Caco-2 (cell line): Measurements from ENCODE around the gene EFNA4. TPM values are rescaled to one million over a fixed set of nuclear protein-coding genes. Genes with fewer than 3 reads are reported as not detected.

Experiments used
- BruUV-seq: library from RNA; stranded (reverse); fragments of 400-500 nt; replicated peaks from 2 replicates; lab custom pipeline; 2021; lab: Mats Ljungman, UMichigan
- CTCF ChIA-PET: fragments of 300-600 bp; sonication (Branson Sonifier 250); formaldehyde crosslinking; loops from one replicate; lab custom pipeline; 2022; ENCODE audit warnings: antibody characterized with exemption; lab: Charles Lee
- POLR2A ChIA-PET: fragments of 300-600 bp; sonication (Branson Sonifier 250); formaldehyde crosslinking; loops from one replicate; lab custom pipeline; 2022; ENCODE audit warnings: antibody characterized with exemption; lab: Charles Lee
- DNase-seq, 2 experiments: peaks; one replicate each; pipeline versions ENCODE4 v3.0.0 to v3.0.0-alpha.2; 2020 to 2022
- H3K27me3 ChIP-seq: replicated peaks from 2 replicates; pipeline ENCODE4 v1.6.0; 2011; ENCODE audit warnings: low read length; ENCODE audit not compliant: control insufficient read depth, insufficient read depth
- H3K36me3 ChIP-seq: 2 replicates; pipeline ENCODE4 v1.5.1; 2011; ENCODE audit warnings: low read length; ENCODE audit not compliant: control insufficient read depth, insufficient read depth
- H3K4me1 ChIP-seq: fragments of 250-450 bp; sonication (Bioruptor Pico); 2 replicates; pipeline ENCODE4 v1.5.1; 2020; ENCODE audit warnings: mild to moderate bottlenecking
- H3K4me3 ChIP-seq: 2 replicates; pipeline ENCODE4 v1.5.1; 2011; ENCODE audit warnings: low read depth, mild to moderate bottlenecking, control low read depth, low read length
- H3K9me3 ChIP-seq: fragments of 250-450 bp; sonication (Bioruptor Pico); 2 replicates; pipeline ENCODE4 v1.5.1; 2020; ENCODE audit warnings: mild to moderate bottlenecking, moderate library complexity
- H3K27ac Mint-ChIP-seq: one replicate; pipeline ENCODE4 v1.8.0; 2022; ENCODE audit warnings: mixed read lengths; ENCODE audit not compliant: unreplicated experiment
- H3K27me3 Mint-ChIP-seq: one replicate; pipeline ENCODE4 v1.8.0; 2022; ENCODE audit warnings: mixed read lengths; ENCODE audit not compliant: insufficient read depth, unreplicated experiment
- H3K36me3 Mint-ChIP-seq: one replicate; pipeline ENCODE4 v1.8.0; 2022; ENCODE audit warnings: mild to moderate bottlenecking, mixed read lengths; ENCODE audit not compliant: insufficient read depth, unreplicated experiment
- H3K4me1 Mint-ChIP-seq: one replicate; pipeline ENCODE4 v1.8.0; 2022; ENCODE audit warnings: low read depth, mixed read lengths; ENCODE audit not compliant: unreplicated experiment
- H3K4me3 Mint-ChIP-seq: one replicate; pipeline ENCODE4 v1.8.0; 2022; ENCODE audit warnings: mild to moderate bottlenecking, moderate library complexity, mixed read lengths; ENCODE audit not compliant: unreplicated experiment
- H3K9me3 Mint-ChIP-seq: one replicate; pipeline ENCODE4 v1.8.0; 2022; ENCODE audit warnings: mixed read lengths; ENCODE audit not compliant: unreplicated experiment
- CTCF ChIP-seq, 2 experiments: fragments of 200-600 bp in 1 of 2; IDR thresholded peaks; 1 replicate in 1 of 2; 2 replicates in 1 of 2; pipeline versions ENCODE4 v1.5.1 to v1.8.0; 2011 to 2022; ENCODE audit warnings: antibody characterized with exemption in 1 of 2, control low read depth in 1 of 2, inconsistent platforms in 1 of 2, low read depth in 1 of 2, low read length in 1 of 2, mild to moderate bottlenecking in 1 of 2, moderate library complexity in 1 of 2; ENCODE audit not compliant: insufficient read depth in 1 of 2, severe bottlenecking in 1 of 2, unreplicated experiment in 1 of 2
- intact Hi-C: fragments of 100-400 bp; cut with micrococcal nuclease; formaldehyde crosslinking; loops from one replicate; pipeline ENCODE4 v1.10.0; 2022; ENCODE audit not compliant: unreplicated experiment
- total RNA-seq: library from RNA; stranded (reverse); gene quantifications from 2 replicates; pipeline ENCODE4 v1.2.3, GENCODE V29; 2022

The EFNA4 gene
- total RNA-seq, 1 experiment from 2014 or later: 13.8 TPM

GRCh38 chr1:155018617-155019348, 44.8 kb upstream of the EFNA4 start:
- no peaks in the 10 kb centered on the region for H3K27me3 ChIP-seq
- TF ChIP-seq CTCF (IDR thresholded peaks at IDR 0.05; ENCODE audit: insufficient read depth in 1 of 2, low read depth in 1 of 2, low read length in 1 of 2, severe bottlenecking in 1 of 2, unreplicated experiment in 1 of 2): no peak
- Mint-ChIP-seq H3K27ac (peak overlapping the region; percentile 45), H3K4me3 (no peak overlapping the region), H3K36me3 (peaks cover 62% of the 10 kb centered on the region), H3K9me3 (no peaks in the 10 kb centered on the region), H3K27me3 (no peaks in the 10 kb centered on the region), H3K4me1 (peaks cover 42% of the 10 kb centered on the region)
- no TSS peak for BruUV-seq
- no peak for DNase-seq
- H3K4me1 ChIP-seq: peaks cover 22% of the 10 kb centered on the region
- H3K9me3 ChIP-seq: no peaks in the 10 kb centered on the region
- peaks cover 1% of the 10 kb centered on the region for H3K36me3 ChIP-seq
- H3K4me3 ChIP-seq: no peak overlapping the region
- CTCF ChIA-PET: interaction anchor here (0.6 to 1.3 kb wide), 10 partner anchors 15 to 1492 kb away, joined by 3 to 11 read pairs (median 4); partner anchors contain the start of genes ADAM15, LENEP and PBXIP1
- intact Hi-C loops: no loop called here
- POLR2A ChIA-PET: no interaction called here

- no peaks in the 10 kb centered on the region for H3K9me3 Mint-ChIP-seq
- Histone ChIP-seq H3K4me1 (peaks cover 22% of the 10 kb centered on the region), H3K4me3 (no peak overlapping the region), H3K27me3 (no peaks in the 10 kb centered on the region), H3K36me3 (peaks cover 1% of the 10 kb centered on the region), H3K9me3 (no peaks in the 10 kb centered on the region)
- no peak for DNase-seq
- POLR2A ChIA-PET: no interaction called here
- peaks cover 42% of the 10 kb centered on the region for H3K4me1 Mint-ChIP-seq
- no peak for TF ChIP-seq CTCF (IDR thresholded peaks at IDR 0.05; ENCODE audit: insufficient read depth in 1 of 2, low read depth in 1 of 2, low read length in 1 of 2, severe bottlenecking in 1 of 2, unreplicated experiment in 1 of 2)
- intact Hi-C loops: no loop called here
- H3K36me3 Mint-ChIP-seq: peaks cover 62% of the 10 kb centered on the region
- BruUV-seq: no TSS peak
- peak overlapping the region; percentile 45 for H3K27ac Mint-ChIP-seq
- H3K4me3 Mint-ChIP-seq: no peak overlapping the region
- CTCF ChIA-PET: interaction anchor here (0.5 to 1.3 kb wide), 10 partner anchors 16 to 66 kb away, joined by 3 to 11 read pairs (median 5); partner anchors contain the start of genes ADAM15, LENEP and PBXIP1
- H3K27me3 Mint-ChIP-seq: no peaks in the 10 kb centered on the region
Observed at GRCh38 chr1:155019377-155020245, 43.9 kb upstream of the EFNA4 start.
